ENCODE measurements around the gene NEDD9.

NEDD9 gene

DNA sequence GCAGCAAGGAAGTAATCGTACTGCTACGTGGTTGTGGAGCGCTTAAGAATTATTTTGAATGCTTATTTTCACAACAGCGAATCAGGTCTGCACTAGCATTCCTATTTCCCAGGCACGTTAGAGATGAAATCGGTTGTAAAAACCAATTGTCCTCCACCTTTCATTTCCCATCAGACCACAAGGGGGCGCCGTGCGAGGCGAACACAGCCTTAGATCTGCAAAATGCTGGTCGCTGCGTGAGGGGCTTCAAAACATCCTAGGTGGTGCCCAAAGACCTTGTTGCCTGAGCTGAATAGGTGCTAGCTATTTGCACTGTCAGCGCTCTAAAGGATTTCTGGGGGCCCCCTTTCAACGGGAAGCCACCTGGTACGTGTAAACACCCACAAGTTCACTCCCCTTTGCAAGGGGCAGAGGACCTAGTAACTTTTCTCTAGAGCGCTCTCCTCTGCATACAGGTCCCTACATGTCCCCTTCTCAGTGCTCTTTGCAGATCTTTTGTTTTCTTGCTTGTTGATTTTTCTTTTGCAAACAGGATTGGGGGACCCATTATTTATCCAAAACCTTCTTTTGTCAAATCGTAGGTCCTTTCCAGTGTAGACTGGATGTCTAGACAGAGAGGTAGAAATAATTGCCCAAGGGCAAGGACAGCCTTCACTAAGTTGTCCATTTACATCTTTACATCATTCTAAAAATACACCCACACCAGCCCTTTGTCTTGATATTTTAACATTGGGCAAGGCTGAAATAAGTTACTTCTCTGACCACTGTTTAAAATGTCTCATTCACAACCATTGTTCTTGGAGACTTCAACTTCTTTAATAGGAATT, 59.8 kb downstream of the NEDD9 start:
- peak; percentile 91 for DNase-seq

DNA sequence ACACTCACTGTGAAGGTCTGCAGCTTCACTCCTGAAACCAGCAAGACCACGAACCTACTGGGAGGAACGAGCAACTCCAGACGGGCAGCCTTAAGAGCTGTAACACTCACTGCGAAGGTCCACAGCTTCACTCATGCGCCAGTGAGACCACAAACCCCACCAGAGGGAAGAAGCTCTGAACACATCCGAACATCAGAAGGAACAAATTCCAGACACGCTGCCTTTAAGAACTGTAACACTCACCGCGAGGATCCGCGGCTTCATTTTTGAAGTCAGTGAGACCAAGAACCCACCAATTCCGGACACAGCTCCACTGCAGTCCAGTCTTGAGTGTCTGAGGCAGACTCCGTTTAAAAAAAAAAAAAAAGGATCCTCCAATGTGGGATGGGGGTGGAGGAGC, 60.5 kb downstream of the NEDD9 start:
- DNase-seq: no peak

DNA sequence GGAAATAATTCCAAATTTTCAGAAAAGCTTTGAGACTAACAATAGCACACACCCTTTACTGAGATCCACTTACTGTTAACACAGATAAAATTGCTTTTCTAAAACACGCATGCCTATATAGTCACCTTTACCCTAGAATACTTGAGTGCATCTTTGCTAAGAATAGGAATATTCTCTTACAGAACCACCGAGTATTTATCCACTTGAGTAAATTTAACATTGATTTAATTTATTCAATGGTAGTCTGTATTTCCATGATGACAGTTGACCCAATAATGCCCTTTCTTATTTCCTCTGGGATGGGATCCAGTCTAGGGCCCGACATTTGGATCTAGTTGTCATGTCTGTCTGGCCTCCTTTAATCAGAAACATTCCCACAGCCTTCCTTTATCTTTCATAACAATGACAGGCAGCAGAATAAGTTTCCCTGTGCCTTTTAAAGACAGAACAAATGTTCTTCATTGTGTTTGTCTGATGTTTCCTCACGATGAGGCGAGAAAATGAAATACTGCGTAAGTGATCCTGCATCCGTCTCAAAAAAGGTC, 64.3 kb downstream of the NEDD9 start:
- DNase-seq: no peak

DNA sequence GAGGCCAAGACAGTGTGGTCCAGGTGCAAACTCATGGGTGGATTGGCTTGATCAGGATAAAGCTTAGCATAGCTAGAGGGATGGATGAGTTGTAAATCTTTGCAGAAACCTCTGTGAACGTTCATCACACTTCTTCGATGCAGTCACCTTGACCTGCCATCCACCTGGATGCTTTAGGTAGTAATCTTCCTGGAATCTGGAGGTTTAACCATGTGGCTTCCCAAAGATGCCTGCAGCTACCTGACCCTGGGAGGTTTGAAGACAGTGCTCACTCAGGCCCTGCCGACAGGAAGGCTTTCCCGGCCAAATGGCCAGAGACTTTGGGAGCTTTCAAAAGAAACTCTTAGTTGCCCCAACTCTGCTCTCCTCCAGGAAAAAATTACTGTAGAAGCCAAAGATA, 65.5 kb downstream of the NEDD9 start:
- DNase-seq: no peak

DNA sequence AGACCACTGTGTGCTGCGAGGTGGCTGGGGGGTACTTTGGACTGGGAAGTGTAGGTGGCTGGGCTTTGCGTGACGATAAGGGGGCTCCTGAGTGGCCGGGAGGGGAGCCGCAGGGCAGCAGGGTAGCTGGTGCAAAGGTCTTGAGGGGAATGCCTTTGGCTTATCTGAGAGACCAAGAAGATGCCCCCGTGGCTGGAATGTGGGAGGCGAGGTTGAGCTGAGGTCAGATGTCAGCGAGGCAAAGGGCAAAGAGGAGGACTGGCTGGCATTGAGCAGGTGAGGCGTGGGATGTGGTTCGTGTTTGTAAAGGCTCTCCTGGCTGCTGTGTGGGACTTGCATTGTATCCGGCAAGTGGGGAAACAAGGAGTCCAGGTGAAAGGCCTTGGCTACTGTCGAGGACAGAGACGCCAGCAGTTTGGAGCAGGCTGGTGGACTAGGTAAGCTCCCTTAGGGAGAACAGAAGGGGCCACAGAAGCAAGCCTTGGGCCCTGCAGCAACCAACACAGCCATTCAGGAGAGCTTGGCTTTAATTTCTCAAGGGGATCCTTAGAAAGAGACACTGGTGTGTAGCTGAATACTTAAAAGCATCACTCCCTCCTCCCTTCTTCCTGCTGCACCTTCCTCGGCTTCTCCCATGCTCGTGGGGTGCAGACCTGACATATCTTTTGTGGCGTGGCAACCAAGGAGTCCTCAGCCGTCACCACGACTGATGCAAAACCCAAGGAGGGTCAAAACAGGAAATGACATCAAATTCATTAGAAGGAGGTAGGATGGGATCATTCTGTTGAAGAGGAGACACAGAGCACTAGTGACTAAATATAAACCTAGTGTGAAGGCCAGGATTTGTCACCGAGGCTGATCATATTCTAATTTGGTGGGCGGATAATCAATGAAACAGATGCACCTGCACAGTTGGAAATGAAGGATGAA, 67.5 kb downstream of the NEDD9 start:
- no peak for DNase-seq

DNA sequence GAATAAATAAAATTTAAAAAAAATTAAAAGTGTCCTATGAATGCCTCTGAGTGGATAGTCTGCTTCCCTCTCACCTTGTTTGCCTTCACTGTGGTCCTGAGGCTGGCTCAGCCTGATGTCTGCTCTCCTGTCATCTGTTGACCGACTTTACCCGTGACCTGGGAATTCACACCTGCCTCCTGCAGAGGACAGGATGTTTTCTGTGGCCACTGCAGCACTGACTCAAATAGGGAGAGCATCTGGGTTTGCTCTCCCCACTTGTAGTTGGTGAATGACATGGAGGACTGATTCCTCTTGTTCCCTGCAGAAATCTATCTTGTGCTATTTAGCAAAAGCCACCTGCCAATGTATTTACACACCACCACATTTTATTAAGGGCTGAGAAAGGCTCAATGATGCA, 68.5 kb downstream of the NEDD9 start:
- DNase-seq: no peak

DNA sequence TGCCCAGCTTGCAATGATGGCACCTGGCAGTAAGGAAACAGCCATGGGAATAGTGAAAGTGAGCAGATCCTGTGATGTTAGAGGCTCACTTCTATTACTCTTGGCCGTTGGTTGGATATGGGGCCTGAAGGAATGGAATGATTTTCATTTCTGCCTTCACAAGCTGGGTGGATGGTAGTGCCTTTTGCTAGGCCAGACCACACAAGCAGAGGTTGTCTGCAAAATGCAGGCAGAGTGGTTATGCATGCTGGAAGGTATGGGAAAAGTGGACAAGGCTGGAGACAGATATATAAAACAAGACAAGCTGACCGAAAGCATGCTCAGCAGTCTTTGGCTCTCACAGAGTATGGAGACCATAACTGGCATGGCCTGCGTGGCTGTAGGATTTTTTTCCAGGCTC, 70.2 kb downstream of the NEDD9 start:
- no peak for DNase-seq

DNA sequence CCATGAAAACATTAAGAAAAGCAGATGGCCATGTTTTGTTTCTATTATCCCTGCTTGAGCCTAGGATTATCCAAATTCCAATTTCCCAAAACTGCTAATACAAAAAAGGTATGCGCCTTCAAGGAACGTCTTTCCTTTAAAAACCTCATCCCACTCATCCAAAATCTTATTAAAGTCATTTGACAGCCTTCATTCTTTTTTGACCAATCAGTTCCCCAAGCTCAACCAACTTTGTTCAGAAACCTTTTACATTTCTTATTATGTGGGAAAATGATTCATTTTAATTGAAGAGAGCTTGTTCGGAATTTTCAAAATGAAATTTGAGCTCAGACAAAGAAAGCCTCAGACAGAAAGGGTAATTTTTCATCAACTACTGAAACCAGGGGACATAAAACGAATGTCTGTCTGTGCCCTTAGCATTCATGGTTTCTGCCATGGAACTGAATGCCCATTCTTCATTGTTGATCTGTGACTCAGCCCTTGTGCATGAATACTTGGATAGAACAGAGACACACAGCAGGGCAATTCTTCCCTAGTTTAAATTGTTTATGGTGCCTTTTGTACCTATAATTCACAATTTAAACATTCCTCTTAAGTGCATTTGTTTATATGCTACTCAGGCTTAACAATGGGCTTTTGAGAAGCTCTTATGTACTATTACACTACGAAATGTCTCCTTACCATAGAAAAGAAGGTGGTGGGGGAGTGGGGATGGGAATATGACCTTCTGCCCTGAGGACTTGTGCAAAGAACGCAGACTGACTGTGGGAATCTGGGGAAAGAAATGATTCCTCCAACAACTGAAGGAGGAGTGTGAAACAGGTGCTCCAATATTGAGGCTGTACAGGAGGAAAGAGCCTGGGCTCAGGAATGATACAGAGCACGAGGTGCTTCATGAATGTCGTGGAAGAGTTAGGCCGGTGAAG, 71.2 kb downstream of the NEDD9 start:
- DNase-seq: no peak

DNA sequence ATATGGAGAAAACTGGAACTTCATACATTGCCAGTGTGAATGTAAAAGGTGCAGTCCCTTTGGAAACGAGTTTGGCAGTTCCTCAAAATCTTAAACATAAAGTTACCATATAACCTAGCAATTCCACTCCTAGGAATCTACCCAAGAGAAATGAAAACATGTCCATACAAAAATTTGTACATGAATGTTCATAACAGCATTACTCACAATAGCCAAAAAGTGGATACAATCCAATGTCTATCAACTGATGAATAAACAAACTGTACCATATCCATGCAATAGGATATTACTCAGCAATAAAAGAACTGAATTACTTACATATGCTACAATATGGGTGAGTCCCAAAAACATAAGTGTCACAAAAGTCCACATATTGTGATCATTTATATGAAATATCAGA, 72.3 kb downstream of the NEDD9 start:
- DNase-seq: no peak

DNA sequence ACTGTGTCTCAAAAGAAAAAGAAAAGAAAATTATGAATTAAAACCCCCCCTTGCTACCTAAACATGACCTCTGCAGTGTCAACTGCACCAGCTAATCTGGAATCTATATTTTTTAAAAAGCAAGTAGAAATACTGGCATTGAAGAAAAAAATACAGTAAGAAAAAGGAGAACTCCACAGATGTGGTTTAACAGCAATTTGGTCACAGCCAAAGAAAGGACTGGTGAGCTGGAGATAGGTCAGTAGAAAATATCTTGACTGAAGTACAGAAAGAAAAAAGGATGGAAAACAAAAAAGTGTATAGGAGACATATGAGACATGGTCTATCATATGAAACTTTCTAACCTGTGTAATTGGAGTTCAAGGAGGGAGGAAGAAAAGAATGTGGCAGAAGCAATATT, 76.9 kb downstream of the NEDD9 start:
- no peak for DNase-seq

DNA sequence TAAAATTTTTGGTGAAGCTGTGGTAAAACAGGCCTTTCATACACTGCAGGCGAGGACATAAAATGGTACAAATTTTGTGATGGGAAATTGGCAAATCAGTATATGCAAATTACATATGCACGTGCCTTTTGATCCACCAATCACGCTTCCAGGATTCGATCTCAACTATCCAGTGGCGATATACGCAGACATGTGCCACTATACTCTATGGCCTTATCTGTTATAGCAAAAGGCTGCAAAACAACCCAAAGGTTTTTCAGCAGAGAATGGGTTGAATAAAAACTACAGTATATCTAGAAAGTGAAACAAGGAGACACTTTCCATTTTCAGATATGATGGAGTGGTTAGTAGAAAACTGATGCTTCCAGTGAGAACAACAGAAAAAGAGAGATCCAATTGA, 79.0 kb downstream of the NEDD9 start:
- DNase-seq: no peak

DNA sequence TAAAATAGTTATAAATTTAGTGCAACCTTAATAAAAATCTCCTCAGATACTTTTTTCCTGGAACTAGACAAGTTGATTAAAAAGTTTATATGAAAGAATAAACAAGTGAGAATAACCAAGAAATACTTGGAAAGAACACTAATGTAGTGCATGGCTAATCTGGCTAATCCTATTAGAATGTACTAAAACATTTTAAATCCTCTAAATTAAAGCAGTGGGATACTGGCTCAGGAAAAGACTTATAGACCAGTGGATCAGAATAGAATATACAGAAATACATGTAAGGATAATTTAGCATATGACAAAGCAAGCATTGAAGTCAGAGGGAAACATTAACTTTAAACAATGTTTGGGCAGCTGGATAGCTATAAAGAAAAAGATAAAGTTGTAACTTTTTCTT, 79.9 kb downstream of the NEDD9 start:
- no peak for DNase-seq

DNA sequence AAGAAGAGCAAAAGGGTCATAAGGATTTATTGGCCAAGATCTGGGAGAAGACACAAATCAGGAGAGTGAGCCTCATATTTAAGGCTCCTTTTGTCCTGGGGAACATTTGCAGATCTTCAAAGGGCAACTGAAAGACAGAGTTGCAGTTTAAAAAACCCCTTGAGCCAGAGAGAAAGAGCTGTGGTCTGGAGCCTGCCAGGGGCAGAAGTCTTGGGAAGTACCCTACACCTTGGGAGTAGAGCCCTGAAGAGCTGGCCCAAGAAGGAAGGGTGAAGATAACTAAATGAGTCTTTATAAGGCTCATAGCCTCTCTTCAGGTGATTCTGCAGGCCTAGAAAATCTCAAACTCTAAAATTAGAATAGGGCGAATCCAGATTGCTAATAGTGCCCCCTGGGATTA, 81.0 kb downstream of the NEDD9 start:
- DNase-seq: no peak

DNA sequence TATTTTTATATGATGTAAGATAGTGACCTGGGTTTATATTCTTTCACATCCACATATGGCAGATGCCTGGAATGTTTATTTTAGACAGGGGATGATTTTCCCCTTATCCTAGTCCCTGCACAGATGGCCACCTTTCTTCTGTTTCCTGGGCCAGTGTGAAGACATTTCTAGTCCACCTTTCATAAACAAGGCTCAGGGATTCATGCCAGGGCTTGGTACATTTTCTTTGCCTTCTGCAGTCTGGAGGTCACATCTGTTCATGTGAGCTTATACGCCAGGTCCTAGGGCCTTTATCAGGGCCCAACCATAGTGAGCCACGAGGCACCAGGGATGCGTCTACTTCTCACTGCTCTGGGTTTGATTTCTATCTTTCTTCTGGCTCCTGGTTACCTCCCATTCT, 82.9 kb downstream of the NEDD9 start:
- no peak for DNase-seq

DNA sequence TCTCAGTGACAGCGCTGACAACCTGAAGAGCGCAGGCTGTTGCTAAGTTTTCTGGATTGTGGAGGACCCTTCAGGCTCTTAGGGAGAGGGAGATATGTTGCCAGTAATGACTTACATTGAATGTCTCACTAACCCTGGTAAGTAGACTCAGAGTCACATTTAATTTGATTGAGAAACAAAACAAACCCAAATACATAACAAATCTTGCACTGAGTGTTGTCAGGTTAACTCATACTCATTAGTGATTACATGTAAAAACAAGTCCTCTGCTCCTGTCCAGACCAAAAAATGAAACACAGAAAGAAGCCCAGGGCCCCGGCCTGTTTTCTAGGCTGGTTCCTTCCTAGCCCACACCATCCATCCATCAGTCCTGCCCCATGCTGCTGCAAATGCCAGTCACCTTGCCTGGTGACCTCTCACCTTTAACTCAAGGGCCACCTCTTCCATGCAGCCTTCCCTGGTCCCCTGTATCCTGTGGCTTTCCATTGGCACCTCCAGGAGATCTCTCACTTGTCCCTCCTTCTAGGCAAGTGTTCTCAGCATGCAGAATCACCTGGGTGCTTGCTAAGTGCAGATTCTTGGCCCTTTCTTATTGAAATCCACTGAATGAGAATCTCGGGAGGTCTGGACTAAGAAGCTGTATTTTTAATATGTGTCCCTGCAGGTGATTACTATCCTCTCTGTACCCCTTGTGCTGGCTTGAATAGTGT, 86.2 kb downstream of the NEDD9 start:
- no peak for DNase-seq

DNA sequence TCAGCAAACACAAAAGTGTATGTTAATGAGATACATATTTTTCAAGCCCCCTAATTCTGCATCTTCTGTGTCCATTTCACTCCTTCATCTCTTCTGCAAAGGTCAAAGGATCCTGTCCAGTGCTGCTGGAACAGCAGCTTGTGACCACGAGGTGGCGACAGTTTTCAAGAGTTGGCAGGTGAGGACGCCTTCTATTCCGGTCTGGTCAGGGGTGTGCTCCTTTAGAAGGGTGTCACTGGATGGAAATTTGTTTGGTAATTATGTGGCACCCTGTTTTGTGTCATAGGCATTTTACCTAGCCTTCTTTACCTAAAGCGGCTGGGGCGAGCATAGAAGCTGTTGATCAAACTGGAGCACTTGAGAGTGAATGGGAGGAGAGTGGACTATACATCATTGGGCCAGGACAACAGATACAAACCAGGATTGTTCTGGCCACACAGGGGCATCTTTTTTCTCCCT, 88.0 kb downstream of the NEDD9 start:
- peak; percentile 86 for DNase-seq

DNA sequence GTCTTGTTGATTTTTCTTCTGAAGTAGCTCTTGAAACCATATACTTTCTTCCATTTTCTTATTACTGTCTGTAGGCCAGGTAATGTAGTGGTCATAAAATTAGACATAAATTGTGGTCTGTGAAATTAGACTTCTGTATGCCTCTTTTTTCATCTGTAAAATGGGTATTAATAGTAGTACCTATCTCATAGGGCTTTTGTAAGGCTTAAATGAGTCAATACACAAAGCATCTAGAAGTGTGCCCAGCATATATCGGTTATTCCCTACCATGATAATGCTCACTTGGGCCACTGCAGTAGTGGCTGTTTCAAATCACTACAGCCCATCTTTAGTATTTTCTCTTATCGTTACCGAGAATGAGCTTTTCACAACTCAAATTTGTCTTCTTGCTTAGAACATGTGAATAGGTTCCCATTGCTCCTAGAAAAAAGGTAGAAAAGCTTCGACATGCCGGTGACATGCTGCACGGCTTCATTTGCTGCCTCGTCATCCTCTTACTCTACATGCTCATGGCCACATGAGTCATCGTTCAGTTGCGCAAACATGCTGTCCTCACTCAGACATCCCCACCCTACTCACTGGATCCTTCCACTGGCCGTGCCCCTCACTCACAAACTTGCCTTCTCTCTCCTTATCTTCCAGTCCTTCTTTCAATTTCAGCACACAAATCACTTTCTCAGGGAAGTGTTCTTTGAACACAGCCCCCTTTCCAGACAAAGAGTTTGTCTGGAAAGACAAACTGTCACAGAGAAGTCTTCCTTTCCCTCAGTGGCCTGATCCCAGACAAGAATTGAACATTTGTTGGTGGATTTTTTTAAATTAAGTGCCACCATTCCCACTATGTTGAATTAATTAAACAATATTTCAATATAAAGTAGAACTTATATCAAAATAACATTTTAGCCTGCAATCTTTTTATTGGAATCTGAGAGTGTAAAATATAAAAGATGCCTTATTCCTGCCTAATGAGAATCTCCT, 88.8 kb downstream of the NEDD9 start:
- peak; percentile 40 for DNase-seq

DNA sequence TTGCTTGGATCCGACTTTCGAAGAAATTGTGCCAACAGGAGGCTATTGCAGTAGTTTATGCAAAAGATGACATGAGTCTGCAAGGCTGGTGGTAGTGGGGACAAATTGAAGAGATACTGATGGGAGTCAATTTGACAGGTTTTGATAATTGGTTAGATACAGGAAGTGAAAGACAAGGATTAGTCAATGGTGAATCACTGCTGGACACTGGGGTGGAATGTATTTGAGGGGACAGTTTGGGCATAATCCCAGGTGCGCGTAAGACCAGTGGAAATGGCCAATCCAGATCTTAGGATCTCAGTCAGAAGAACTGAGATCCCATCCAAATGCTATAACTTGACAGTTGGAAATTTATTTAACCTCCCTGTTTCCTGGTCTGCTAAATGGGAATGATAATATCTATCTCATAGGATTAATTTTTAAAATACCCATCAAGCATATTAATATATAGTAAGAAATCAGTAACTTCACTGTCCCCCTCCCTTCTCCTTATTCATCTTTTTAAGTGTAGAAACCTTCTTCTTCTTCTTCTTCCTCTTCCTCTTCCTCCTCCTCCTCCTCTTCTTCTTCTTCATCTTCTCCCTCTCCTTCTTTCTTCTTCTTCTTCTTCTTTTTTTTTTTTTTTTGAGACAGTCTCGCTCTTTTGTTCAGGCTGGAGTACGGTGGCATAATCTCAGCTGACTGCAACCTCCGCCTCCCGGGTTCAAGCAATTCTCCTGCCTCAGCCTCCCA, 90.0 kb downstream of the NEDD9 start:
- no peak for DNase-seq

DNA sequence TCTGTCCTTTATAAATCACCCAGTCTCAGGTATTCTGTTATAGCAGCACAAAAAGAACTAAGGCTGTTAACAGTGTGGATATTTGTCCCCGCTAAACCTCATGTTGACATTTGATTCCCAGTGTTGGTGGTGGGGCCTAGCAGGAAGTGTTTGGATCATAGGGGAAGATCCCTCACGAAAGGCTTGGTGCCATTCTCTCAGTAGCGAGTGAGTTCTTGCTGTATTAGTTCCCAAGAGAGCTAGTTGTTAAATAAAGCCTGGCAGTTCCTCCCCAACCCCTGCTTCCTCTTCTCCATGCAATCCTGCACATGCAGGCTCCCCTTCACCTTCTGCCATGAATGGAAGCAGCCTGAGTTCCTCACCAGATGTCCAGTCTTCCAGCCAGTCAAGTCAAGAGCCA, 91.2 kb downstream of the NEDD9 start:
- no peak for DNase-seq

DNA sequence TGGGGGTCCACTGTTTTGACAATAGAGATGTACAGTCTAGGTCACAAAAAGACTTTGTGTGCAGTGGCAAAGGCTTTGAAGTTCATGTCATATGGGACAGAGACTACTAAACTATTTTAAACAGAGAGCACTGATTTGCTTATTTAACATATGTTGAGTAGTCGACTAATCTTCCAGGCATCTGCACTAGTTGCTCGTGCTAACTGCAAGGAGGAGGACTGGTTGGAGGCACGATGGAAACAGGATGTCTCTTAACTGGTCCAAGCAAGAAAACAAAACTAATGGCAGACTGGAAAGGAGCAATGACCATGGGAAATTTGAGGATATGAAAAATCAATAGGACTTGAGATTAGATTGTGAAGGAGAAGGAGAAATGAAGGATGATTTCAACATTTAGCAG, 92.4 kb downstream of the NEDD9 start:
- no peak for DNase-seq
